Measurements from ENCODE around the gene TGFB1I1. TPM values are rescaled to one million over a fixed set of nuclear protein-coding genes. Genes with fewer than 3 reads are reported as not detected.

Gene TGFB1I1
- total RNA-seq, 1 experiment from 2014 or later, result 4.3 TPM

- Mint-ChIP-seq H3K36me3 (peaks cover 19% of the 10 kb centered on the region), H3K4me3 (no peak overlapping the region), H3K27me3 (ENCODE audit: low read depth) (peaks cover 18% of the 10 kb centered on the region), H3K27ac (no peak overlapping the region), H3K4me1 (no peaks in the 10 kb centered on the region; the same call in 1 of the 2 replicates), H3K9me3 (peaks cover 23% of the 10 kb centered on the region)
- no peak for ATAC-seq
- ChIA-PET CTCF (no interaction called here), POLR2A (no interaction called here)
- TF ChIP-seq HMGXB4 (CRISPR knock-in tag; IDR thresholded peaks at IDR 0.05), result no peak
- TF ChIP-seq CREB1 (CRISPR knock-in tag; IDR thresholded peaks at IDR 0.05), result no peak
- no peak for TF ChIP-seq IRF1 (CRISPR knock-in tag; IDR thresholded peaks at IDR 0.05)
- no peak for TF ChIP-seq FOXK1 (CRISPR knock-in tag; IDR thresholded peaks at IDR 0.05)
- TF ChIP-seq AR (CRISPR knock-in tag; IDR thresholded peaks at IDR 0.05), result no peak
- TF ChIP-seq USF2 (CRISPR knock-in tag; IDR thresholded peaks at IDR 0.05), result no peak
- TF ChIP-seq ZMAT4 (CRISPR knock-in tag; IDR thresholded peaks at IDR 0.05), result no peak
- no peak for TF ChIP-seq TP53 (CRISPR knock-in tag; IDR thresholded peaks at IDR 0.05)
- no peak for TF ChIP-seq USF1 (CRISPR knock-in tag; IDR thresholded peaks at IDR 0.05)
- TF ChIP-seq ETV6 (CRISPR knock-in tag; IDR thresholded peaks at IDR 0.05), result no peak
- TF ChIP-seq GTF2I (CRISPR knock-in tag; conservative IDR thresholded peaks at IDR 0.05), result no peak
- TF ChIP-seq ZNF138 (CRISPR knock-in tag; conservative IDR thresholded peaks at IDR 0.05), result no peak
- TF ChIP-seq ZNF425 (CRISPR knock-in tag; conservative IDR thresholded peaks at IDR 0.05), result no peak
- TF ChIP-seq ATF1 (CRISPR knock-in tag; IDR thresholded peaks at IDR 0.05), result no peak
- no peak for TF ChIP-seq ZNF671 (CRISPR knock-in tag; IDR thresholded peaks at IDR 0.05)
- TF ChIP-seq NR3C1 (CRISPR knock-in tag; conservative IDR thresholded peaks at IDR 0.05; ENCODE audit: low read depth), result no peak
- TF ChIP-seq KAT7 (CRISPR knock-in tag; IDR thresholded peaks at IDR 0.05; ENCODE audit: borderline replicate concordance), result no peak
- no peak for DNase-seq (ENCODE audit: low spot score)
These were observed 45.9 kb downstream of the TGFB1I1 start for GRCh38 chr16:31517800-31518402.

Measured in WTC11 (cell line).